DND-41 (cell line): Measurements from ENCODE around the gene RELT.

Experiments used
- EZH2 ChIP-seq: IDR thresholded peaks from 3 replicates; pipeline ENCODE4 v1.6.1; 2012; ENCODE audit warnings: borderline replicate concordance, low read depth, mild to moderate bottlenecking, moderate library complexity, low read length, inconsistent platforms; ENCODE audit not compliant: severe bottlenecking
- TF ChIP-seq, protein P1 (sequence below): IDR thresholded peaks from 2 replicates; pipeline ENCODE4 v1.5.1; 2012; ENCODE audit warnings: borderline replicate concordance, low read length, moderate library complexity, mild to moderate bottlenecking; ENCODE audit not compliant: poor library complexity, severe bottlenecking; ENCODE audit errors: extremely low read depth

DNA sequence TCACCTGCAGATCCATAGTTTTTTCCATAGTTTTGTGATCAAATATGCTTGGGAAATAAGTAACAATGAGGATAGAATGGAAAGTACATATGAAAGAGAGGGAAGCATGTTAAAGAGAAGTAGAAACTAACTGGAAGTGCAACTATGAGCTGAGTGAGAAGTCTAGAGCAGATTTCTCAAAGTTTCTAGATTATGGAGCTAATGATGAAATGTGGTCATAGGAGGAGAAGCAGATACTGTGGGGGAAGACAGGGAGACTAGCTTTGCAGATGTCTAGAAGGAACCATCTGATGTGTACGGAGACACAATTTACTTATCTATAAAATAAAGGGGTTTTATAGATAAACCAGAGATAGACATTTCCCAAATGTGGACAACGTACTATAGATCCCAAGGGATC lies 37.1 kb downstream of the RELT start:
- TF ChIP-seq, protein P1, sequence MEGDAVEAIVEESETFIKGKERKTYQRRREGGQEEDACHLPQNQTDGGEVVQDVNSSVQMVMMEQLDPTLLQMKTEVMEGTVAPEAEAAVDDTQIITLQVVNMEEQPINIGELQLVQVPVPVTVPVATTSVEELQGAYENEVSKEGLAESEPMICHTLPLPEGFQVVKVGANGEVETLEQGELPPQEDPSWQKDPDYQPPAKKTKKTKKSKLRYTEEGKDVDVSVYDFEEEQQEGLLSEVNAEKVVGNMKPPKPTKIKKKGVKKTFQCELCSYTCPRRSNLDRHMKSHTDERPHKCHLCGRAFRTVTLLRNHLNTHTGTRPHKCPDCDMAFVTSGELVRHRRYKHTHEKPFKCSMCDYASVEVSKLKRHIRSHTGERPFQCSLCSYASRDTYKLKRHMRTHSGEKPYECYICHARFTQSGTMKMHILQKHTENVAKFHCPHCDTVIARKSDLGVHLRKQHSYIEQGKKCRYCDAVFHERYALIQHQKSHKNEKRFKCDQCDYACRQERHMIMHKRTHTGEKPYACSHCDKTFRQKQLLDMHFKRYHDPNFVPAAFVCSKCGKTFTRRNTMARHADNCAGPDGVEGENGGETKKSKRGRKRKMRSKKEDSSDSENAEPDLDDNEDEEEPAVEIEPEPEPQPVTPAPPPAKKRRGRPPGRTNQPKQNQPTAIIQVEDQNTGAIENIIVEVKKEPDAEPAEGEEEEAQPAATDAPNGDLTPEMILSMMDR: no peak
- TF ChIP-seq EZH2: no peak
